HL-60 (cell line): ENCODE data around the gene TPCN2.

Experiments used
- DNase-seq, 2 experiments: peaks; one replicate each; pipeline ENCODE4 v3.0.0-alpha.2; 2010 to 2020; ENCODE audit warnings: low read depth in 1 of 2, low spot score in 1 of 2
- H3K27ac ChIP-seq: fragments of 250-450 bp; sonication (Bioruptor Pico); replicated peaks from 2 replicates; pipeline ENCODE4 v1.5.1; 2020; ENCODE audit warnings: mild to moderate bottlenecking, moderate library complexity
- H3K27me3 ChIP-seq: fragments of 250-450 bp; sonication (Bioruptor Pico); 2 replicates; pipeline ENCODE4 v1.5.1; 2021; ENCODE audit warnings: mild to moderate bottlenecking, moderate library complexity; ENCODE audit not compliant: insufficient read depth, poor library complexity, severe bottlenecking
- H3K4me3 ChIP-seq: replicated peaks from 2 replicates; pipeline ENCODE4 v1.5.1; 2011; ENCODE audit warnings: mild to moderate bottlenecking, control low read depth, low read length; ENCODE audit not compliant: insufficient read depth
- GABPA ChIP-seq: IDR thresholded peaks from 2 replicates; pipeline ENCODE4 v1.6.1; 2012; ENCODE audit warnings: low read depth
- POLR2AphosphoS5 ChIP-seq: IDR thresholded peaks from 2 replicates; pipeline ENCODE4 v1.6.1; 2012; ENCODE audit warnings: low read depth
- SPI1 ChIP-seq: IDR thresholded peaks from 2 replicates; pipeline ENCODE4 v1.6.1; 2012; ENCODE audit warnings: low read depth, mild to moderate bottlenecking, borderline replicate concordance
- TF ChIP-seq, protein P1 (sequence below): IDR thresholded peaks from 2 replicates; pipeline ENCODE4 v1.6.1; 2012; ENCODE audit warnings: low read depth; ENCODE audit not compliant: insufficient replicate concordance
- TF ChIP-seq, protein P2 (sequence below): IDR thresholded peaks from one replicate; pipeline ENCODE4 v1.5.1; 2011; ENCODE audit warnings: low read length, control low read depth, inconsistent platforms; ENCODE audit not compliant: insufficient read depth

The TPCN2 gene

DNA sequence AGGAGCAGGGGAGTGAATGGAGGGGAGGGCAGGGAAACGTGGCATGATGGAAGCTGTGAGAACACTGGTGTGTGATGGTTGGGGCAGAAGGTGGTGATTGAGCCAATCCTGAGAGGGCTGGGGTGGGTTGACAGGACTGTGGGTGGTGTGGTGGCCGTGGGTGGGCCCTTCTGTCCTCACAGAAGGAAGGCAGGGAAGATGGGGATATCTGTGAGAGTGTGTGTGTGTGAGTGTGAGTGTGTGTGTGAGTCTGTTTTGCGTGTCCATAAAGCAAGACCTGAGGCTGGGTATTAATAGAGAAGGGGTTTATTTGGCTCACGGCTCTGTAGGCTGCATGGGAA is 13.0 kb downstream of the TPCN2 start:
- no peak for TF ChIP-seq GABPA
- TF ChIP-seq SPI1 = no peak
- TF ChIP-seq, protein P1, sequence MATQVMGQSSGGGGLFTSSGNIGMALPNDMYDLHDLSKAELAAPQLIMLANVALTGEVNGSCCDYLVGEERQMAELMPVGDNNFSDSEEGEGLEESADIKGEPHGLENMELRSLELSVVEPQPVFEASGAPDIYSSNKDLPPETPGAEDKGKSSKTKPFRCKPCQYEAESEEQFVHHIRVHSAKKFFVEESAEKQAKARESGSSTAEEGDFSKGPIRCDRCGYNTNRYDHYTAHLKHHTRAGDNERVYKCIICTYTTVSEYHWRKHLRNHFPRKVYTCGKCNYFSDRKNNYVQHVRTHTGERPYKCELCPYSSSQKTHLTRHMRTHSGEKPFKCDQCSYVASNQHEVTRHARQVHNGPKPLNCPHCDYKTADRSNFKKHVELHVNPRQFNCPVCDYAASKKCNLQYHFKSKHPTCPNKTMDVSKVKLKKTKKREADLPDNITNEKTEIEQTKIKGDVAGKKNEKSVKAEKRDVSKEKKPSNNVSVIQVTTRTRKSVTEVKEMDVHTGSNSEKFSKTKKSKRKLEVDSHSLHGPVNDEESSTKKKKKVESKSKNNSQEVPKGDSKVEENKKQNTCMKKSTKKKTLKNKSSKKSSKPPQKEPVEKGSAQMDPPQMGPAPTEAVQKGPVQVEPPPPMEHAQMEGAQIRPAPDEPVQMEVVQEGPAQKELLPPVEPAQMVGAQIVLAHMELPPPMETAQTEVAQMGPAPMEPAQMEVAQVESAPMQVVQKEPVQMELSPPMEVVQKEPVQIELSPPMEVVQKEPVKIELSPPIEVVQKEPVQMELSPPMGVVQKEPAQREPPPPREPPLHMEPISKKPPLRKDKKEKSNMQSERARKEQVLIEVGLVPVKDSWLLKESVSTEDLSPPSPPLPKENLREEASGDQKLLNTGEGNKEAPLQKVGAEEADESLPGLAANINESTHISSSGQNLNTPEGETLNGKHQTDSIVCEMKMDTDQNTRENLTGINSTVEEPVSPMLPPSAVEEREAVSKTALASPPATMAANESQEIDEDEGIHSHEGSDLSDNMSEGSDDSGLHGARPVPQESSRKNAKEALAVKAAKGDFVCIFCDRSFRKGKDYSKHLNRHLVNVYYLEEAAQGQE = no peak
- no peak for TF ChIP-seq POLR2AphosphoS5
- TF ChIP-seq, protein P2, sequence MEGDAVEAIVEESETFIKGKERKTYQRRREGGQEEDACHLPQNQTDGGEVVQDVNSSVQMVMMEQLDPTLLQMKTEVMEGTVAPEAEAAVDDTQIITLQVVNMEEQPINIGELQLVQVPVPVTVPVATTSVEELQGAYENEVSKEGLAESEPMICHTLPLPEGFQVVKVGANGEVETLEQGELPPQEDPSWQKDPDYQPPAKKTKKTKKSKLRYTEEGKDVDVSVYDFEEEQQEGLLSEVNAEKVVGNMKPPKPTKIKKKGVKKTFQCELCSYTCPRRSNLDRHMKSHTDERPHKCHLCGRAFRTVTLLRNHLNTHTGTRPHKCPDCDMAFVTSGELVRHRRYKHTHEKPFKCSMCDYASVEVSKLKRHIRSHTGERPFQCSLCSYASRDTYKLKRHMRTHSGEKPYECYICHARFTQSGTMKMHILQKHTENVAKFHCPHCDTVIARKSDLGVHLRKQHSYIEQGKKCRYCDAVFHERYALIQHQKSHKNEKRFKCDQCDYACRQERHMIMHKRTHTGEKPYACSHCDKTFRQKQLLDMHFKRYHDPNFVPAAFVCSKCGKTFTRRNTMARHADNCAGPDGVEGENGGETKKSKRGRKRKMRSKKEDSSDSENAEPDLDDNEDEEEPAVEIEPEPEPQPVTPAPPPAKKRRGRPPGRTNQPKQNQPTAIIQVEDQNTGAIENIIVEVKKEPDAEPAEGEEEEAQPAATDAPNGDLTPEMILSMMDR = no peak
- H3K27me3 ChIP-seq = no peaks in the 10 kb centered on the region
- H3K4me3 ChIP-seq = no peak overlapping the region
- no peak overlapping the region for H3K27ac ChIP-seq
- DNase-seq = no peak

DNA sequence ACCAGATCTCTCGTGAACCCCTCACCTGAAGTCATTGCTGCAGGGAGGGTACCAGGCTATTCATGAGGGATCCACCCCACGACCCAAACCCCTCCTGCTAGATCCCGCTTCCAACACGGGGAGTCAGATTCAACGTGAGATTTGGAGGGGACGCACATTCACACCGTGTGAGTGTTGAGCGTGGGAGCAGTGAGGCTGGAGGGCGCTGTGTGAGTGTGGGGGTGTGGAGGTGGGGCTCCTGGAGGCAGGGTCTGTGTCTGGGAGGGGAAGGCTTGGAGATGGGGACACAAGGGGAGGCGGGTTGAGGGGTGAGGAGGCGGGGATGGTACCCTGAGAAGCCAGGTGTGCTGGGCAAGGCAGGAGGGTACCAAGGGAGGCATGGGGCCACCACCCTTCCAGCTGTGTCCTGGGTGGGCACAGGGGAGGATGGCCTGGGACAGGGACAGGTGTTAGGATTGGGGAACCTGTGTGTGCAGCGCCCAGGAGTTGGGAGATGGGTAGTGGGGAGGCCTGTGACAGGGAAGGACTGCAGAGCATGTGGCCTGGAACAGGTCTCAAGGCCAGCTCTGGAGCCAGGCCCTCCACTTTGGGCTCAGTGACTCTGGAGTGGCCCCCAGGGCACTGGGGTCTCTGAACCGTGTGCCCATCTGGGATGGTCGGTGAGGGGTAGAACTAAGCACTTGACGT is 13.6 kb downstream of the TPCN2 start:
- Histone ChIP-seq H3K4me3 (no peak overlapping the region), H3K27ac (no peak overlapping the region), H3K27me3 (no peaks in the 10 kb centered on the region)
- DNase-seq = no peak
- no peak for TF ChIP-seq SPI1
- TF ChIP-seq GABPA = no peak
- TF ChIP-seq, protein P1 = no peak
- TF ChIP-seq, protein P2 = no peak
- TF ChIP-seq POLR2AphosphoS5 = no peak

DNA sequence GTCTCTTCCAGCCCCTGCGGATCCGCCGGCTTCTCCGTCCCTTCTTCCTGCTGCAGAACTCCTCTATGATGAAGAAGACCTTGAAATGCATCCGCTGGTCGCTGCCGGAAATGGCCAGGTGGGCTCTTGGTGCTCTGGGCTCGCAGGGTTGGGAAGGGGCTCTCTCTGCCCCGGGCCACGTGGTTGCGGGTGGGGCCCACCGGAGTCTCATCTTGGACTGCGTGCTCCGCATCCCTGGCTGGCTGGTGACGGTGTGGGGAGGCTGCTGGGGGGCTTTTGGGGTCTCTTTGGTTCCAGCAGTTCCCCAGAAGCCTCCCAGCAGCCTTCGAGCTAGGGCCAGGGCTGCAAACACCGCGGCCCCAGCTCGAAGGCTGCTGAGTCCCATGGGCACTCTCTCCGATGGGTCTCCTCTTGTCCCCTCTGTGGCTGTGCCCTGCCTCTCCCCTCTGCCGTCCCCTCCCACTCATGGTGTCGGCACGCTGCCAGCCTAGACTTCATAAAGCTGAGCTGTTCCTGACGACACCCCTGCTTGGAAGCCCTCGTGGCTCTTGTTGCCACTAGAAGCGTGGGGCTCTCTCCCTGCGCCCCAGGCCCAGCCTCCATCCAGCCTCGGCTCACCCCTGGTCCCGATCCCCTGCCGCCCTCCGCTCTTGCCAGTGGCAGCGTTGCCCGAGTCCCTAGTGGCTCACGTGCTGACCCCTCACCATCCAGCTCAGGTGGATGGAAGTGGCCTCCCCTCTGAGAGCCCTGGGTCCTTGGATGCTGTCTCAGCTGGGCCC is 14.3 kb downstream of the TPCN2 start:
- H3K27ac ChIP-seq = no peak overlapping the region
- H3K27me3 ChIP-seq = no peaks in the 10 kb centered on the region
- no peak for DNase-seq
- no peak overlapping the region for H3K4me3 ChIP-seq
- TF ChIP-seq GABPA (no peak), POLR2AphosphoS5 (no peak), SPI1 (no peak)
- TF ChIP-seq, protein P2 = no peak
- TF ChIP-seq, protein P1 = no peak
